HepG2 (cell line): ENCODE data around the gene DRAM1. TPM values are rescaled to one million over a fixed set of nuclear protein-coding genes. Genes with fewer than 3 reads are reported as not detected.

Experiments used
- ATAC-seq: fragments of 200-7000 bp; cut with Tn5 transposase; 3 replicates; pipeline ENCODE4 v1.9.1; 2020; ENCODE audit warnings: mild to moderate bottlenecking, moderate library complexity
- BruUV-seq: library from RNA; stranded (reverse); fragments of 400-500 nt; replicated peaks from 2 replicates; lab custom pipeline; 2021; lab: Mats Ljungman, UMichigan
- CTCF ChIA-PET: fragments of 300-600 bp; formaldehyde crosslinking; extraction: SDS; loops from one replicate; lab custom pipeline; 2021; ENCODE audit warnings: low total read pairs, inconsistent platforms, low intra/inter-chr PET ratio; lab: Yijun Ruan, JAX
- POLR2A ChIA-PET: fragments of 350-600 bp; sonication (Branson Sonifier 250); formaldehyde crosslinking; loops from one replicate; lab custom pipeline; 2020; ENCODE audit warnings: antibody characterized with exemption, inconsistent platforms; lab: Yijun Ruan, JAX
- DNase-seq: peaks from one replicate; pipeline ENCODE4 v3.0.0-alpha.2; 2015; ENCODE audit warnings: low spot score
- FAIRE-seq: peaks from 3 replicates; lab custom pipeline; 2011; peaks lifted over from hg19 to GRCh38; lab: Jason Lieb, UNC
- H2AFZ ChIP-seq: one replicate; pipeline ENCODE4 v1.6.1; 2011; ENCODE audit warnings: low read length, inconsistent platforms
- H3K27ac ChIP-seq: fragments of 300-600 bp; 3 replicates; pipeline ENCODE4 v1.8.0; 2011; ENCODE audit warnings: mixed run types, mild to moderate bottlenecking, mixed read lengths, low read length, inconsistent platforms; ENCODE audit not compliant: insufficient read depth; ENCODE audit errors: extremely low read length
- H3K27me3 ChIP-seq, 2 experiments: fragments of 200-600 bp in 1 of 2; 2 replicates in 1 of 2; 3 replicates in 1 of 2; pipeline versions ENCODE4 v1.6.0 to v1.8.0; 2011; ENCODE audit warnings: low read length in 2 of 2, mild to moderate bottlenecking in 2 of 2, moderate library complexity in 2 of 2, inconsistent platforms in 1 of 2; ENCODE audit not compliant: insufficient read depth in 2 of 2, control insufficient read depth in 1 of 2
- H3K36me3 ChIP-seq, 2 experiments: fragments of 200-600 bp in 1 of 2; replicated peaks in 1 of 2; 2 replicates in 1 of 2; 3 replicates in 1 of 2; pipeline versions ENCODE4 v1.5.1 to v1.8.0; 2011; ENCODE audit warnings: low read length in 2 of 2, inconsistent platforms in 1 of 2; ENCODE audit not compliant: insufficient read depth in 2 of 2, control insufficient read depth in 1 of 2
- H3K4me1 ChIP-seq: 2 replicates; pipeline ENCODE4 v1.5.1; 2012; ENCODE audit warnings: low read length, inconsistent platforms; ENCODE audit not compliant: insufficient read depth
- H3K4me2 ChIP-seq: 2 replicates; pipeline ENCODE4 v1.6.0; 2011; ENCODE audit warnings: low read depth, low read length, inconsistent platforms
- H3K4me3 ChIP-seq, 3 experiments: fragments of 200-600 bp in 1 of 3; sonication (generic), shearing (Covaris generic) in 1 of 3; replicated peaks in 1 of 3; 2 replicates each; pipeline ENCODE4 v1.5.1; 2011 to 2016; ENCODE audit warnings: low read length in 3 of 3, inconsistent platforms in 2 of 3, low read depth in 2 of 3, mild to moderate bottlenecking in 2 of 3, control low read depth in 1 of 3, mixed read lengths in 1 of 3; ENCODE audit not compliant: insufficient read depth in 1 of 3
- H3K79me2 ChIP-seq: one replicate; pipeline ENCODE4 v1.6.1; 2011; ENCODE audit warnings: low read length, inconsistent platforms; ENCODE audit not compliant: insufficient read depth
- H3K9ac ChIP-seq: 2 replicates; pipeline ENCODE4 v1.6.0; 2011; ENCODE audit warnings: mild to moderate bottlenecking, low read depth, low read length, inconsistent platforms; ENCODE audit not compliant: insufficient read depth
- H3K9me3 ChIP-seq: 2 replicates; pipeline ENCODE4 v1.5.1; 2012; ENCODE audit warnings: mild to moderate bottlenecking, low read length
- H4K20me1 ChIP-seq: 2 replicates; pipeline ENCODE4 v1.6.0; 2011; ENCODE audit warnings: inconsistent platforms, mild to moderate bottlenecking, low read length, moderate library complexity; ENCODE audit not compliant: insufficient read depth
- MEF2D ChIP-seq: sonication (generic); formaldehyde crosslinking; IDR thresholded peaks from 2 replicates; pipeline ENCODE4 v1.5.1; 2020; ENCODE audit warnings: mild to moderate bottlenecking, missing genetic modification reagents
- PRDM10 ChIP-seq: sonication (generic); formaldehyde crosslinking; IDR thresholded peaks from 2 replicates; pipeline ENCODE4 v1.4.0; 2020; ENCODE audit warnings: low read depth, missing genetic modification reagents
- RARA ChIP-seq: IDR thresholded peaks from 2 replicates; pipeline ENCODE4 v1.6.1; 2016; ENCODE audit warnings: missing genetic modification reagents, missing compliant biosample characterization
- ZBTB42 ChIP-seq: sonication (generic); formaldehyde crosslinking; IDR thresholded peaks from 2 replicates; pipeline ENCODE4 v1.5.0; 2020; ENCODE audit warnings: mild to moderate bottlenecking, missing genetic modification reagents
- ZNF589 ChIP-seq: sonication (generic); formaldehyde crosslinking; conservative IDR thresholded peaks from 2 replicates; pipeline ENCODE4 v1.8.0; 2022; ENCODE audit warnings: mild to moderate bottlenecking, moderate library complexity, missing genetic modification reagents
- WGBS: methylation state at CpG from one replicate; pipeline ENCODE4 v1.1.6; 2017; ENCODE audit warnings: low lambda C conversion rate; 5-methylcytosine and 5-hydroxymethylcytosine counted together
- in situ Hi-C: cut with HindIII; loops from 2 replicates; pipeline ENCODE4 v1.10.0; 2017; ENCODE audit warnings: low pct_unique_long_range_greater_than_20kb; ENCODE audit not compliant: extremely low pct_ligation_motif_present
- intact Hi-C: fragments of 100-400 bp; cut with micrococcal nuclease; formaldehyde crosslinking; loops from one replicate; pipeline ENCODE4 v1.10.0; 2022; ENCODE audit not compliant: unreplicated experiment
- polyA plus RNA-seq, 8 experiments: library from polyadenylated mRNA; depleted of rRNA in 3 of 8; stranded (reverse) in 7 of 8; unstranded in 1 of 8; fragments of >200 nt; fragmentation: Illumina TruSeq in 4 of 8; extraction: Trizol in 4 of 8; gene quantifications; 2 replicates each; pipeline versions ENCODE4 v1.2.1 to v1.2.3, GENCODE V29; 2011 to 2016; ENCODE audit warnings: low read depth in 4 of 8, missing spikeins in 1 of 8, mixed read lengths in 1 of 8; ENCODE audit not compliant: insufficient read depth in 1 of 8
- total RNA-seq, 5 experiments: library from RNA; depleted of rRNA; stranded (reverse); fragments of >200 nt; fragmentation: Illumina TruSeq; extraction: Trizol; gene quantifications; 2 replicates each; pipeline ENCODE4 v1.2.3, GENCODE V29; 2016; ENCODE audit warnings: low read depth in 1 of 5
- TF ChIP-seq, protein P1 (sequence below): IDR thresholded peaks from 2 replicates; pipeline ENCODE4 v1.6.1; 2016; ENCODE audit warnings: missing biosample characterization, missing genetic modification reagents, low read depth

Gene DRAM1
- total and polyA plus RNA-seq, 2 of the 13 experiments (the other 11 are each of a cell fraction or from before 2014, with no cell fraction given) = 20.9 to 32.6 TPM

DNA sequence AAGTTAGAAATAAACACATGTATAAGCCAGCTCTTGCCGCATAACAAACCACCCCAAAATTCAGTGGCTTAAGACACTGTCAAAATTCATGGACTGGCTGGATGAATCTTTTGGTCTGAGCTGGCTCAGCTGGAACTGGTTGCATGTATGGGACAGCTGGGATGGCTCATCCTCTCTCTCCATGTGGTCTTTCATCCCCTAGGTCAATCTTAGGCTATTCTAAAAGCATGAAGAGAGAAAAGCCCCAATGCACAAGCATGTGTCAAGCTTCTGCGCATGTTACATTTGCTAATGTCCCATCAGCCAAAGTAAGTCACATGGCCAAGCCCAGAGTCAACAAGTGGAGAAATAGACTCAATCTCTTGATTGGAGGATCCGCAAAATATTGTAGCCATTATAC is 71.0 kb downstream of the DRAM1 start:
- TF ChIP-seq ZNF589 (no peak), MEF2D (CRISPR knock-in tag) (no peak)
- Histone ChIP-seq H3K9me3 (no peaks in the 10 kb centered on the region), H2AFZ (no peak overlapping the region), H3K4me3 (no peak overlapping the region), H3K79me2 (no peaks in the 10 kb centered on the region), H3K4me1 (peaks cover 15% of the 10 kb centered on the region), H3K36me3 (no peaks in the 10 kb centered on the region), H4K20me1 (no peaks in the 10 kb centered on the region), H3K4me2 (no peak overlapping the region), H3K9ac (no peak overlapping the region), H3K27me3 (0 out of 5 replicates have a peak, but pooled peaks cover 0 to 3% of the 10 kb centered on the region in 2 experiments), H3K27ac (no peak overlapping the region)
- 100% methylated on average over 2 of the region's 3 CpGs for WGBS
- FAIRE-seq (no peak), DNase-seq (no peak), ATAC-seq (no peak)
- intact Hi-C loops (loop anchor here (5.0 to 10.0 kb wide), 2 partner anchors 114 to 146 kb away; partner anchors contain the start of gene WASHC3), in situ Hi-C loops (loop anchor here (25.0 kb wide), 1 partner anchor 764 kb away; no protein-coding TSS in a partner anchor)
- BruUV-seq = no TSS peak
- ChIA-PET CTCF (no interaction called here), POLR2A (no interaction called here)

DNA sequence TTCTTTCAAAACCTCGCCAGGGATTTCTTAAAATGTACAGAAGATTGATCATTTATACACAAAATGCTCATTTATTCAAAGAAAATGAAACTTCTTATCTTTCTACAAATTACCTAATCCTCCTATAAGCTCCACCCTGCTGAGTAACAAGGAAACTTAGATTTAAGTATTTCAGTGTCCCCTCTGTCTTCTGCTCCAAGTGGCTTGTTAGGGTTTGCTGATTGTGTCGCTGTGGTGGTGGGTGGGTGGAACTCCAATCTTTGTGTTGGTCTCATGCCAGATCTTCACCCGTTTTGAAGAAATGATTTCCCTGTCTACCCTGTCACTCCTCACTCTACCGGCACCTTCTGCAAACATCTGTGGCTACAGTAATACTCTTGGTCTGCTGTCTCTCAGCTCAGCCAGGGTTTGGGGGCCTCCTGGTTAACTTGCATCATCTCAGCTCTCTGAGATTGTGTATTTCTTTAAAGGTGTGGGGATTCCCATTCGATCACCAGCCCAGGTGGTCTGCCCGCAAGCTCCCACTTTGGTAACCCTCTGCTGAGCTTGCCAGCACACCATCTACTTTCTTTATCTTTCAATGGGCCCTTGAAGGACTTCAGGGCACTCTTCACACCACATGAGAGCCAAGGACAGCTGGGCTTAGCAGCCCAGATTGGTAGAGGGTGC is 73.8 kb downstream of the DRAM1 start:
- WGBS = 36% methylated on average over 6 of the region's 6 CpGs

More for the DNA sequence above, 73.8 kb downstream of the DRAM1 start:
- no peak overlapping the region for H2AFZ ChIP-seq
- H3K27me3 ChIP-seq = peaks cover 1 to 4% of the 10 kb centered on the region in 2 experiments; a peak in 2 of 5 replicates
- H4K20me1 ChIP-seq = no peaks in the 10 kb centered on the region
- intact Hi-C loops (no loop called here), in situ Hi-C loops (no loop called here)
- no peaks in the 10 kb centered on the region for H3K79me2 ChIP-seq
- POLR2A ChIA-PET = no interaction called here
- H3K4me3 ChIP-seq = no peak overlapping the region
- no TSS peak for BruUV-seq
- DNase-seq (no peak), ATAC-seq (no peak), FAIRE-seq (no peak)
- no peak overlapping the region for H3K9ac ChIP-seq
- TF ChIP-seq, protein P1, sequence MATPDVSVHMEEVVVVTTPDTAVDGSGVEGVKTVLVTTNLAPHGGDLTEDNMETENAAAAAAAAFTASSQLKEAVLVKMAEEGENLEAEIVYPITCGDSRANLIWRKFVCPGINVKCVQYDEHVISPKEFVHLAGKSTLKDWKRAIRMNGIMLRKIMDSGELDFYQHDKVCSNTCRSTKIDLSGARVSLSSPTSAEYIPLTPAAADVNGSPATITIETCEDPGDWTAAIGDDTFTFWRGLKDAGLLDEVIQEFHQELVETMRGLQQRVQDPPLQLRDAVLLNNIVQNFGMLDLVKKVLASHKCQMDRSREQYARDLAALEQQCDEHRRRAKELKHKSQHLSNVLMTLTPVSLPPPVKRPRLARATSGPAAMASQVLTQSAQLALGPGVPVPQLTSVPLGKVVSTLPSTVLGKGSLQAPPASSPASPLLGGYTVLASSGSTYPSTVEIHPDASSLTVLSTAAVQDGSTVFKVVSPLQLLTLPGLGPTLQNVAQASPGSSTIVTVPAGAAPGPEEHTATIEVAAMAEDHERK (CRISPR knock-in tag) = no peak
- TF ChIP-seq PRDM10 (CRISPR knock-in tag) (no peak), ZBTB42 (CRISPR knock-in tag) (no peak), RARA (CRISPR knock-in tag) (no peak)
- H3K9me3 ChIP-seq = no peaks in the 10 kb centered on the region
- no peak overlapping the region for H3K4me2 ChIP-seq
- no peaks in the 10 kb centered on the region for H3K36me3 ChIP-seq
- CTCF ChIA-PET = no interaction called here
- H3K4me1 ChIP-seq = peaks cover 1% of the 10 kb centered on the region
- no peak overlapping the region for H3K27ac ChIP-seq
